ACC112 (cell line): Measurements from ENCODE around the gene YTHDF1.

Source experiments
- H2AFZ ChIP-seq: fragments of 200-600 bp; sonication (generic); one replicate; pipeline ENCODE4 v1.6.0; 2017; ENCODE audit warnings: antibody characterized with exemption, low read length; ENCODE audit not compliant: unreplicated experiment
- H3K27ac ChIP-seq: fragments of 200-600 bp; sonication (generic); 2 replicates; pipeline ENCODE4 v1.5.1; 2014; ENCODE audit warnings: low read depth, mild to moderate bottlenecking, antibody characterized with exemption, low read length, moderate library complexity
- H3K27me3 ChIP-seq: fragments of 200-600 bp; sonication (generic); 2 replicates; pipeline ENCODE4 v1.6.1; 2014; ENCODE audit warnings: mild to moderate bottlenecking, antibody characterized with exemption, low read length, moderate library complexity, mixed read lengths; ENCODE audit not compliant: insufficient read depth
- H3K36me3 ChIP-seq: fragments of 200-600 bp; sonication (generic); 2 replicates; pipeline ENCODE4 v1.6.1; 2016; ENCODE audit warnings: mild to moderate bottlenecking, antibody characterized with exemption, low read length, moderate library complexity, mixed read lengths; ENCODE audit not compliant: insufficient read depth
- H3K4me1 ChIP-seq: fragments of 200-600 bp; sonication (generic); one replicate; pipeline ENCODE4 v1.6.1; 2016; ENCODE audit warnings: low read length, mixed read lengths; ENCODE audit not compliant: insufficient read depth, unreplicated experiment, control insufficient read depth
- H3K4me3 ChIP-seq: fragments of 200-600 bp; sonication (generic); 2 replicates; pipeline ENCODE4 v1.5.1; 2014; ENCODE audit warnings: mild to moderate bottlenecking, low read depth, low read length
- H3K79me2 ChIP-seq: fragments of 200-600 bp; sonication (generic); one replicate; pipeline ENCODE4 v1.6.0; 2016; ENCODE audit warnings: low read length; ENCODE audit not compliant: control insufficient read depth, unreplicated experiment, insufficient read depth

YTHDF1 gene

DNA sequence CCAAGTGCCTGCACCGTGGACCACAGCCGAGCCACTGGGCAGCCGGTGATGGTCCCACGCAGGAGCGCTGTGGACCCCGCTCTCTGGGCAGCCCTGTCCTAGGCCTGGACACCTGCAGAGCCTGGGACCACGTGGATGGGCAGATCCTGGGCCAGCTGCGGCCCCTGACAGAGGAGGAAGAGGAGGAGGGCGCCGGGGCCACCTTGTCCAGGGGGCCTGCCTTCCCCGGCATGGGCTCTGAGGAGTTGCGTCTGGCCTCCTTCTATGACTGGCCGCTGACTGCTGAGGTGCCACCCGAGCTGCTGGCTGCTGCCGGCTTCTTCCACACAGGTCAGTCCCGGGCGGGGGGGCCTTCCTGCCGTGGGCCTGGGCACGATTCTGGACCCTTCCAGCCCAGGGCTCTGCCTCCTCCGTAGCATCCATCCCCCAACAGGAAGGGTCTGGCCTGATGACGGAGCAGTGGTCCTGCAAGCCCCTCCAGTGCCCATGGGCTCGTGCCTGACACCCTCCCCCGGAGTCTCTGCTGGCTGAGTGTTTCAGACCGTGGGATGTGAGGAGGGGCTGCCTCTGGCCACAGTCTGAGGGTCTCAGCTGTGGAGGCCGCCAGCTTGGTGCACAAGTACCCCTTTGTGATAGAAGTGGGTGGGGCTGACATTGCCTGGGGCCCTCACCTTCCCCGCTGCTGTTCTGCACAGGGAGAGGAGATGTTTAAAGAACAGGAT, 20.3 kb upstream of the YTHDF1 start:
- H3K36me3 ChIP-seq = no peaks in the 10 kb centered on the region
- H3K4me3 ChIP-seq = no peak overlapping the region
- no peaks in the 10 kb centered on the region for H3K79me2 ChIP-seq
- H3K4me1 ChIP-seq = peaks cover 20% of the 10 kb centered on the region
- H2AFZ ChIP-seq = no peak overlapping the region
- H3K27me3 ChIP-seq = no peaks in the 10 kb centered on the region
- H3K27ac ChIP-seq = no peak overlapping the region

DNA sequence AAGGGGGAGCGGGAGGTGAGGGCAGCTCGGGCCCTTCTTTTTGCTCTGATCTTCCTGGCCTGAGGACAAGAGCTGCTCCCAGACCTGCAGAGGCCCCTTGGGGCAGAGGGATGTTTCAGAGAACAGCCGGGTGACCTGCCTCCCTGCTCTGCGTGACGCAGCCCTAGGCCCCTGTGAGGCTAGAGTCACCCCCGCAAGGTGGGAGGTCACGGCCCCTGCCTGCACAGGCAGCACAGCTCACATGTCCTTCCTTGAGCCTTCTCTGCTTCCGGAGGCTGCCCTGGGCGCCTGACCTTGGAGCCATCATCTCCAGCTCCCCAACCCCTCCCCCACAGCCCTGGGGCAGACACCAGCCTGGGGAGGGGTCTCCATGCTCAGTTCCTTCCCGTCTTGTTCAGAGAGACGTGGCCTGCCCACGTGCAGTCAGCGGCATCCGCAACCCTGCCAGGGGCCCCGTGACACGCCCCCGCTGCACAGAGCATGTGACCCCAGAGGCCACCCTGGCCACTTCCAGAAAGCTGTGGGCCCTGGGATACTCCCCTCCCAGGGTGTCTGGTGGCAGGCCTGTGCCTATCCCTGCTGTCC, 19.6 kb upstream of the YTHDF1 start, which contains the start of gene BIRC7:
BIRC7 (plus strand) TSS at position 507 of the 585 bp plus-strand sequence. CDS start 192 bp downstream, outside the sequence.
- Histone ChIP-seq H3K4me1 (peaks cover 24% of the 10 kb centered on the region), H3K79me2 (no peaks in the 10 kb centered on the region), H3K27ac (no peak within 1 kb of the TSS), H3K27me3 (no peaks in the 10 kb centered on the region), H2AFZ (no peak within 1 kb of the TSS), H3K4me3 (no peak within 1 kb of the TSS), H3K36me3 (no peaks in the 10 kb centered on the region)

DNA sequence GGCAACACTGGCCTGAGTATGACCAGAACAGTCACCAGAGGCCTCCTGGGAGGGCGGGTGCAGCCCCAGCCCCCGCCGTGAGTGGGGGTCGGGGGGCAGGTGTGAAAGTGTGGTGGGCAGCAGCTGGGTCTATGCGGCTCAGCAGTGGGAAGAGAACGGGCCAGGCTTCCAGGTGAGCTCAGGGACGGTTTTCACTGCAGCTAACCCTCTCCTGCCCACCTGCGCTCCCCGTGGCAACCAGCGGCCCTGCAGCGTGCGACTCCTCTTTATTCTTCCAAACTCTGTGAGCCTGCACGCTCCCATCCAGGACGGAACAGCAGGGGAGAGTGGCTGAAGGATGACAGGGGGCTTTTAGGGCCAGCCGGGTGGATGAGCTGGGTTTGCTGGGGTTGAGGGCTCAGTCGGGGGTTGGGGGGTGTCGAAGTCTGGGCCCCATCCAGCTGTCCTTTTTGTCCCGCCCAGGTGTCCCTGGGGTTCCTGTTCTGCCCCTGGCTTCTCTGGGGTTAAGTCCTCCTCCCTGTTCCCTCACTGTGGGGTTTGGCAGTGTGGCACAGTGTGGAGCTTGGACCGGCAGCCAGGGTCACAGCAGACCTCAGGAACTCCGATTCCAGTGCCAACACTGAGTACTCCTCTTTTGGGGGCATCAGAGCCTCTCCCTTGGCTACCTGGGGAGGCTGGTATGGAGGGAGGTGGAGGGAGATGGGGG, 18.9 kb upstream of the YTHDF1 start:
- Histone ChIP-seq H3K36me3 (no peaks in the 10 kb centered on the region), H2AFZ (no peak overlapping the region), H3K4me1 (peaks cover 24% of the 10 kb centered on the region), H3K4me3 (no peak overlapping the region), H3K79me2 (no peaks in the 10 kb centered on the region), H3K27me3 (no peaks in the 10 kb centered on the region), H3K27ac (no peak overlapping the region)

DNA sequence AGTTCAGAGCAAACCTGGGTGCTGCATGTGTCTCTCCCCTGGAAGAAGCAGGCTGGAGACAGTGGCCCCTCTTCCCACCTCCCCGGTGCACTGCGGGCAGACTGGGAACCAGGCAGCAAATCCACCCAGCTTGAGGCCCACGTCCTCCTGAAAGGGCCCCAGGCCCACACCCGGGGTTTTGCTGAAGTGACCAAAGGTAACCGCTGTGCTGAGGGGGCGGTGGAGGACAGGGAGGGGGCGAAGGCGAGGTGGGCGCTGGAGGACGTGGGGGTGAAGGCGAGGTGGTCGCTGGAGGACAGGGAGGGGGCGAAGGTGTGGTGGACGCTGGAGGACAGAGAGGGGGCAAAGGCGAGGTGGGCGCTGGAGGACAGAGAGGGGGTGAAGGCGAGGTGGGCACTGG, 18.0 kb upstream of the YTHDF1 start:
- no peak overlapping the region for H3K4me3 ChIP-seq
- H3K27me3 ChIP-seq = no peaks in the 10 kb centered on the region
- no peaks in the 10 kb centered on the region for H3K79me2 ChIP-seq
- H3K4me1 ChIP-seq = peaks cover 24% of the 10 kb centered on the region
- H3K27ac ChIP-seq = no peak overlapping the region
- no peak overlapping the region for H2AFZ ChIP-seq
- no peaks in the 10 kb centered on the region for H3K36me3 ChIP-seq

DNA sequence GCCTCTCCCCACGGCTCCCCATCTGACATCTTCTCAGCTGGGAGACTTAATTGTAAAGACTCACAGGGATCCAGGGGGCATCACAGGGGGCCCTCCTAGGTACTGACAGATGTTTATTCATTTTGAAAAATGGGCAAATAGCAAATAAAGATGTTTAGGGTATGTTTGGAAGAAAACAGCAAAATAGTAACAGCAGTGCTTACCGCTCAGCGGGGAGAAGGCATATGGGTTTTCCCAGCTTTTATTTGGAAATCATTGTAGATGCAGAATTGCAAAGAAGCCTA, 17.1 kb upstream of the YTHDF1 start:
- Histone ChIP-seq H2AFZ (no peak overlapping the region), H3K79me2 (no peaks in the 10 kb centered on the region), H3K27me3 (no peaks in the 10 kb centered on the region), H3K4me1 (peaks cover 24% of the 10 kb centered on the region), H3K36me3 (no peaks in the 10 kb centered on the region), H3K4me3 (no peak overlapping the region), H3K27ac (peak overlapping the region; percentile 60; the same call in 1 of the 2 replicates)

DNA sequence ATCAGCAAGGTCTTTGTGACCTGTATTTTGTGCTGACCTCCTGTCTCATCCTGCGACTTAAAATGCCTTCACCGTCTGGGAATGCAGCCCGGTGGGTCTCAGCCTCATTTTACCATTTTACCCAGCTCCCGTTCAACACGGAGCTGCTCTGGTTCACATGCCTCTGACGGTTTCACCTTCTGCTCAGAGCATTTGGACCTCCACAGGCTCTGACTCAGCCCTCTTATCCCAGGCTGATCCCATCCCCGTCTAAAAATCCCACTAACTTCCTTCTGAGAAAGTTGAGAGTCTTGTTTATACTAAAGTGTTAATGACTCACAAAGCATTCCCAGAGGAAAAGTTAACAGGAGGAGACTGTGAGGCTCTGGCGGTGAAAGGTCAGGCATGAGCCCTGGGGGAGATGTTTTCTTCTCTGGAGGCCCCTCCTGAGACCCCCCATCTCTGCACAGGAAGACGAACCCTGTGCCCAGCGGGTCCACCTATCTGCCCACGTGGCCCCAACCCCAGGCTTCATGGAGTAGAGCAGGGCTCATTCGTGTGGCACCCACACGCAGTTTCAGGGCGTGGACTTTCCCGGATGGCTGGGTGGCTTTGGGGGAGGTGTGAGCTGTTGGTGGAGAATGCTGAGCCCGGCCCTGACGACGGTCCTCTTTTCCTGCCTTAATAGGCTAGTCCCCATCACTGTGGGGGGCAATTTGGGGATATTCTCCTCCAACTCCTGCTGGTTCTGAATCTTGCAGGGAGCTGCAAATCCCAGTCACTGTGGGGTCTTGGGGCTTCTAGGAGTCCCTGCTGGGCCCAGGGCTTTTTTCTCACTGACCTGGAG, 16.5 kb upstream of the YTHDF1 start:
- no peaks in the 10 kb centered on the region for H3K79me2 ChIP-seq
- no peak overlapping the region for H2AFZ ChIP-seq
- peaks cover 24% of the 10 kb centered on the region for H3K4me1 ChIP-seq
- H3K27me3 ChIP-seq = no peaks in the 10 kb centered on the region
- H3K36me3 ChIP-seq = no peaks in the 10 kb centered on the region
- H3K27ac ChIP-seq = peak overlapping the region; percentile 60
- peak overlapping the region; percentile 32; the same call in 1 of the 2 replicates for H3K4me3 ChIP-seq

DNA sequence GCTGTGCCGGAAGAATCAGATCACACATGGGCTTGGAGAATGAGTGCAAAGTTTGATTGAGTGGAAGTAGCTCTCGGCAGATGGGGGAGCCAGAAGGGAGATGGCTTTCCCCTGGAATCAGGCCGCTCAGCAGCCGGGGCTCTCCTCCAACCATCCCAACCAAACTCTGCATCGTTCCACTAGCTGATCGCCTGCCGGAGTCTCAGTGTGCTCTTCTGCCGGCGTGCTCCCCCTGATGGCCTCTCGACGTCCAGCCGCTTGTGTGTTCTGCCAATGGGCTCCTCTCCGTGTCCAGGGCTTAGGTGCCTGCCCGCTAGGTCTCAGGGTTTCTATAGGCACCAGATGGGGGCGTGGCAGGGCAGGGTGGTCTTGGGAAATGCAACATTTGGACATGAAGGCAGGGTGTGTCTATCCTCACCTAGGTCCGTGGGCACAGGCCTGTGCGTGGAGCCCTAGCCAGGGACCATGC, 14.9 kb upstream of the YTHDF1 start:
- no peaks in the 10 kb centered on the region for H3K36me3 ChIP-seq
- no peak overlapping the region for H3K27ac ChIP-seq
- no peak overlapping the region for H2AFZ ChIP-seq
- H3K4me1 ChIP-seq = peaks cover 24% of the 10 kb centered on the region
- no peaks in the 10 kb centered on the region for H3K79me2 ChIP-seq
- no peaks in the 10 kb centered on the region for H3K27me3 ChIP-seq
- no peak overlapping the region for H3K4me3 ChIP-seq

DNA sequence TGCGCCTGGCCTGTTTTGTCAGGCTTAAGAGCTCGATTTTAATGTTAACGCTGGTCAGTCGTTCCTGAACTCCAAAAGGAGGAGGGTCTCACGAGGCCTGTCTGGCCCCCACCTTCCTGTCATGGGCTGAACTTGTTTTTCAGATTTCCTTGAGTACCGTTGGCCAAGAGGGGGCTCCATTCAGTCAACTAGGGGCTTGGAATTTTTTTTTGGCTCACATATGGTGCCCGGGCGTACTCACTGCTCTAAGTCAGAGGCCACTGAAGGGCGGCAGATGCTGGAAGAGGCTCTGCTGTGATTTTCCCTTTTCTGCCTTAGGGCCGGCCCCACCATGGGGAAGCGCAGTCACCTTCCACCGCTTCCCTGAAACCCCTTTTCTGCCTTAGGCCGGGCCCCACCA, 12.9 kb upstream of the YTHDF1 start:
- Histone ChIP-seq H3K36me3 (no peaks in the 10 kb centered on the region), H3K79me2 (no peaks in the 10 kb centered on the region), H3K27me3 (no peaks in the 10 kb centered on the region), H3K4me1 (peaks cover 28% of the 10 kb centered on the region), H3K4me3 (no peak overlapping the region), H2AFZ (no peak overlapping the region), H3K27ac (no peak overlapping the region)

DNA sequence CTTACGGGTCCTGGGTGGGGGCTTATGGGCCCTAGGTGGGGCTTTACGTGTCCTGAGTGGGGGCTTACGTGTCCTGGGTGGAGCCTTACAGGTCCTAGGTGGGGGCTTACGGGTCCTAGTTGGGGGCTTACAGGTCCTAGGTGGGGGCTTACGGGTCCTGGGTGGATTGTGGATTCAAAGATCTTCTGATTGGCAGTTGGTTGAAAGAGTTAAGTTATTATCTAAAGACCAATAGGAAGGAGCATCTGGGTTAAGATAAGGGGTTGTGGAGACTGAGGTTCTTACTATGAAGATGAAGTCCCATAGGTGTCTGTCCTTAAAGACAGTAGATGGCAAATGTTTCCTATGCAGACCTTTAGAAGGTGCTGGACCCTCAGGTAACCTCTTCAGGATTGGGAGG, 11.3 kb upstream of the YTHDF1 start:
- peaks cover 18% of the 10 kb centered on the region for H3K4me1 ChIP-seq
- H3K27me3 ChIP-seq = no peaks in the 10 kb centered on the region
- no peak overlapping the region for H2AFZ ChIP-seq
- H3K36me3 ChIP-seq = no peaks in the 10 kb centered on the region
- no peak overlapping the region for H3K4me3 ChIP-seq
- H3K79me2 ChIP-seq = no peaks in the 10 kb centered on the region
- H3K27ac ChIP-seq = no peak overlapping the region
